Ishikawa (cell line): ENCODE results near the gene STRN3.

Experiments
- CEBPB ChIP-seq: IDR thresholded peaks from 2 replicates; pipeline ENCODE4 v1.6.1; 2012
- CREB1 ChIP-seq: IDR thresholded peaks from 2 replicates; pipeline ENCODE4 v1.6.1; 2012; ENCODE audit warnings: low read depth
- EGR1 ChIP-seq: IDR thresholded peaks from 2 replicates; pipeline ENCODE4 v1.6.1; 2012
- EP300 ChIP-seq: IDR thresholded peaks from 2 replicates; pipeline ENCODE4 v1.6.1; 2012; ENCODE audit warnings: borderline replicate concordance
- FOXM1 ChIP-seq: IDR thresholded peaks from 2 replicates; pipeline ENCODE4 v1.6.1; 2012; ENCODE audit warnings: low read depth, borderline replicate concordance
- MAX ChIP-seq: IDR thresholded peaks from 2 replicates; pipeline ENCODE4 v1.6.1; 2012
- NFIC ChIP-seq: IDR thresholded peaks from 2 replicates; pipeline ENCODE4 v1.6.1; 2012
- RAD21 ChIP-seq: IDR thresholded peaks from 2 replicates; pipeline ENCODE4 v1.6.1; 2012; ENCODE audit warnings: low read depth
- REST ChIP-seq: IDR thresholded peaks from 2 replicates; pipeline ENCODE4 v1.6.1; 2012; ENCODE audit warnings: low read depth, mild to moderate bottlenecking
- TAF1 ChIP-seq: IDR thresholded peaks from 2 replicates; pipeline ENCODE4 v1.6.1; 2012; ENCODE audit warnings: low read depth, mild to moderate bottlenecking
- TCF12 ChIP-seq: IDR thresholded peaks from 2 replicates; pipeline ENCODE4 v1.6.1; 2012; ENCODE audit warnings: low read depth
- TEAD4 ChIP-seq: IDR thresholded peaks from 2 replicates; pipeline ENCODE4 v1.6.1; 2012
- USF1 ChIP-seq: IDR thresholded peaks from 2 replicates; pipeline ENCODE4 v1.6.1; 2012
- YY1 ChIP-seq: IDR thresholded peaks from 2 replicates; pipeline ENCODE4 v1.6.1; 2012; ENCODE audit warnings: low read depth
- ZBTB7A ChIP-seq: IDR thresholded peaks from 2 replicates; pipeline ENCODE4 v1.6.1; 2012; ENCODE audit warnings: low read depth

Gene STRN3

GRCh38 chr14:30928462-30928861, 97.7 kb downstream of the STRN3 start:
- TF ChIP-seq MAX: no peak
- no peak for TF ChIP-seq RAD21

GRCh38 chr14:30925254-30925653, 100.9 kb downstream of the STRN3 start:
- TF ChIP-seq MAX: no peak
- no peak for TF ChIP-seq EP300
- no peak for TF ChIP-seq TAF1
- no peak for TF ChIP-seq EGR1
- TF ChIP-seq TEAD4: no peak
- TF ChIP-seq RAD21: no peak
- TF ChIP-seq TCF12: no peak
- no peak for TF ChIP-seq USF1
- TF ChIP-seq ZBTB7A: no peak
- no peak for TF ChIP-seq CREB1
- TF ChIP-seq FOXM1: no peak
- TF ChIP-seq CEBPB: no peak
- no peak for TF ChIP-seq NFIC
- TF ChIP-seq REST: no peak
- no peak for TF ChIP-seq YY1

- no peak for TF ChIP-seq EGR1
Measured at GRCh38 chr14:30921788-30922187, 104.4 kb downstream of the STRN3 start.

GRCh38 chr14:30921305-30921704, 104.9 kb downstream of the STRN3 start:
- no peak for TF ChIP-seq YY1
- no peak for TF ChIP-seq ZBTB7A
- no peak for TF ChIP-seq RAD21
- TF ChIP-seq EP300: no peak
- TF ChIP-seq CREB1: no peak
- no peak for TF ChIP-seq USF1
- no peak for TF ChIP-seq EGR1
- no peak for TF ChIP-seq NFIC
- no peak for TF ChIP-seq TCF12
- no peak for TF ChIP-seq REST
- no peak for TF ChIP-seq MAX
- no peak for TF ChIP-seq CEBPB
- no peak for TF ChIP-seq FOXM1
- TF ChIP-seq TAF1: no peak
- no peak for TF ChIP-seq TEAD4

- TF ChIP-seq CEBPB (no peak), USF1 (no peak), RAD21 (no peak), NFIC (no peak), REST (no peak), TEAD4 (no peak), CREB1 (no peak), EGR1 (no peak), YY1 (no peak), ZBTB7A (no peak), EP300 (no peak), MAX (no peak)
Measured at GRCh38 chr14:30915596-30915995, 110.6 kb downstream of the STRN3 start.
